ENCODE data around the gene CCDC180.

GRCh38 chr9:97321691-97322090, 14.2 kb downstream of the CCDC180 start:
- TF ChIP-seq, protein P1, sequence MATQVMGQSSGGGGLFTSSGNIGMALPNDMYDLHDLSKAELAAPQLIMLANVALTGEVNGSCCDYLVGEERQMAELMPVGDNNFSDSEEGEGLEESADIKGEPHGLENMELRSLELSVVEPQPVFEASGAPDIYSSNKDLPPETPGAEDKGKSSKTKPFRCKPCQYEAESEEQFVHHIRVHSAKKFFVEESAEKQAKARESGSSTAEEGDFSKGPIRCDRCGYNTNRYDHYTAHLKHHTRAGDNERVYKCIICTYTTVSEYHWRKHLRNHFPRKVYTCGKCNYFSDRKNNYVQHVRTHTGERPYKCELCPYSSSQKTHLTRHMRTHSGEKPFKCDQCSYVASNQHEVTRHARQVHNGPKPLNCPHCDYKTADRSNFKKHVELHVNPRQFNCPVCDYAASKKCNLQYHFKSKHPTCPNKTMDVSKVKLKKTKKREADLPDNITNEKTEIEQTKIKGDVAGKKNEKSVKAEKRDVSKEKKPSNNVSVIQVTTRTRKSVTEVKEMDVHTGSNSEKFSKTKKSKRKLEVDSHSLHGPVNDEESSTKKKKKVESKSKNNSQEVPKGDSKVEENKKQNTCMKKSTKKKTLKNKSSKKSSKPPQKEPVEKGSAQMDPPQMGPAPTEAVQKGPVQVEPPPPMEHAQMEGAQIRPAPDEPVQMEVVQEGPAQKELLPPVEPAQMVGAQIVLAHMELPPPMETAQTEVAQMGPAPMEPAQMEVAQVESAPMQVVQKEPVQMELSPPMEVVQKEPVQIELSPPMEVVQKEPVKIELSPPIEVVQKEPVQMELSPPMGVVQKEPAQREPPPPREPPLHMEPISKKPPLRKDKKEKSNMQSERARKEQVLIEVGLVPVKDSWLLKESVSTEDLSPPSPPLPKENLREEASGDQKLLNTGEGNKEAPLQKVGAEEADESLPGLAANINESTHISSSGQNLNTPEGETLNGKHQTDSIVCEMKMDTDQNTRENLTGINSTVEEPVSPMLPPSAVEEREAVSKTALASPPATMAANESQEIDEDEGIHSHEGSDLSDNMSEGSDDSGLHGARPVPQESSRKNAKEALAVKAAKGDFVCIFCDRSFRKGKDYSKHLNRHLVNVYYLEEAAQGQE (IDR thresholded peaks at IDR 0.05; ENCODE audit: insufficient read depth in 1 of 2, low read depth in 2 of 2, low read length in 2 of 2), result no peak
- no peak for TF ChIP-seq SIN3A (IDR thresholded peaks at IDR 0.05; ENCODE audit: borderline replicate concordance, insufficient read depth, low read length)

Measured in PFSK-1 (cell line).